Lower leg skin (tissue), 4 donors: Measurements from ENCODE around the gene SEC14L1. TPM values are rescaled to one million over a fixed set of nuclear protein-coding genes. Genes with fewer than 3 reads are reported as not detected.

Experiments used
- DNase-seq, 2 donors: peaks; one replicate each; pipeline ENCODE4 v3.0.0-alpha.2; 2019; ENCODE audit warnings: low spot score in 2 of 2
- H3K4me3 ChIP-seq: fragments of 200-600 bp; sonication (generic); 2 replicates; pipeline ENCODE4 v1.5.1; 2017; ENCODE audit warnings: mild to moderate bottlenecking, low read depth; ENCODE audit not compliant: poor library complexity, severe bottlenecking
- POLR2A ChIP-seq, 2 donors: fragments of 450-650 bp; IDR thresholded peaks; one replicate each; pipeline ENCODE4 v1.6.1; 2016 to 2017; ENCODE audit warnings: antibody characterized with exemption in 2 of 2, mild to moderate bottlenecking in 1 of 2, moderate library complexity in 1 of 2
- WGBS, 2 donors: methylation state at CpG; one replicate each; pipeline ENCODE4 v1.1.5; 2018; 5-methylcytosine and 5-hydroxymethylcytosine counted together
- intact Hi-C: fragments of 100-400 bp; cut with DNase I; formaldehyde crosslinking; loops from one replicate; pipeline ENCODE4 v1.15.0; 2023; ENCODE audit warnings: low total_unique reads
- total RNA-seq, 4 donors: library from RNA; depleted of rRNA; stranded (reverse); fragments of >200 nt; gene quantifications; one replicate each; pipeline ENCODE4 v1.1.0, GENCODE V29; 2016
- TF ChIP-seq, protein P1 (sequence below), 3 donors: fragments of 450-650 bp; IDR thresholded peaks; one replicate each; pipeline ENCODE4 v1.5.1; 2016; ENCODE audit warnings: antibody characterized with exemption in 3 of 3, mild to moderate bottlenecking in 3 of 3, moderate library complexity in 2 of 3

The SEC14L1 gene
- total RNA-seq, 4 donors from 2014 or later = 19.1 to 59.5 (median 46.3) TPM

DNA sequence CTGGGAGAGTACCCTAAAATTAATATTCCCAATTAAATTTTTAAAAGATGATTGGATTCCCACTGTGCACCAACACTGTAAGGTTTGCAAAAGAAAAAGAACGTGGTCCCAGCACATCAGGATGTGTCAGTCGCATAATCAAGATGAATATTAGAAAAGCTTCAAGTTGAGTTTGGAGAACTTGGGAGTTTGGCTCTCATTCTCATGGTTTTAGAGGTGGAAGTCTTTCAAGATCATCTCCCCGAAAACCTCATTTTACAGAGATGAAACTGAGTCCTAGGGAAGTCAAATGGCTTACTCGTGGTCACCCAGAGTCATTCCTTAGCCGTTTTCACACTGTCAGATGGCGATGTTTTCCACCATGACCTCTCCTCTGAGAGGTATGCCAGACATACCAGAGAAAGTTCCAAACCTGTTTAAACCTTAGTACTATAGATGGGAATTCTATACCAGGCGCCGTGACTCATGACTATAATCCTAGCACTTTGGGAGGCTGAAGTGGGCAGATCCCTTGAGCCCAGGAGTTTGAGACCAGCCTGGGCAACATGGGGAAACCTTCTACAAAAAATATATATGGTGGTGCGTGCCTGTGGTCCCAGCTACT lies 1.2 kb downstream of the SEC14L1 start:
- WGBS, 2 donors = 69 to 79% methylated on average over 9 of the region's 9 CpGs
- DNase-seq = no peak
- intact Hi-C loops = no loop called here
- no peak for TF ChIP-seq POLR2A (IDR thresholded peaks at IDR 0.05)
- TF ChIP-seq, protein P1, sequence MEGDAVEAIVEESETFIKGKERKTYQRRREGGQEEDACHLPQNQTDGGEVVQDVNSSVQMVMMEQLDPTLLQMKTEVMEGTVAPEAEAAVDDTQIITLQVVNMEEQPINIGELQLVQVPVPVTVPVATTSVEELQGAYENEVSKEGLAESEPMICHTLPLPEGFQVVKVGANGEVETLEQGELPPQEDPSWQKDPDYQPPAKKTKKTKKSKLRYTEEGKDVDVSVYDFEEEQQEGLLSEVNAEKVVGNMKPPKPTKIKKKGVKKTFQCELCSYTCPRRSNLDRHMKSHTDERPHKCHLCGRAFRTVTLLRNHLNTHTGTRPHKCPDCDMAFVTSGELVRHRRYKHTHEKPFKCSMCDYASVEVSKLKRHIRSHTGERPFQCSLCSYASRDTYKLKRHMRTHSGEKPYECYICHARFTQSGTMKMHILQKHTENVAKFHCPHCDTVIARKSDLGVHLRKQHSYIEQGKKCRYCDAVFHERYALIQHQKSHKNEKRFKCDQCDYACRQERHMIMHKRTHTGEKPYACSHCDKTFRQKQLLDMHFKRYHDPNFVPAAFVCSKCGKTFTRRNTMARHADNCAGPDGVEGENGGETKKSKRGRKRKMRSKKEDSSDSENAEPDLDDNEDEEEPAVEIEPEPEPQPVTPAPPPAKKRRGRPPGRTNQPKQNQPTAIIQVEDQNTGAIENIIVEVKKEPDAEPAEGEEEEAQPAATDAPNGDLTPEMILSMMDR (IDR thresholded peaks at IDR 0.05) = no peak
- peak overlapping the region; percentile 51 for H3K4me3 ChIP-seq

DNA sequence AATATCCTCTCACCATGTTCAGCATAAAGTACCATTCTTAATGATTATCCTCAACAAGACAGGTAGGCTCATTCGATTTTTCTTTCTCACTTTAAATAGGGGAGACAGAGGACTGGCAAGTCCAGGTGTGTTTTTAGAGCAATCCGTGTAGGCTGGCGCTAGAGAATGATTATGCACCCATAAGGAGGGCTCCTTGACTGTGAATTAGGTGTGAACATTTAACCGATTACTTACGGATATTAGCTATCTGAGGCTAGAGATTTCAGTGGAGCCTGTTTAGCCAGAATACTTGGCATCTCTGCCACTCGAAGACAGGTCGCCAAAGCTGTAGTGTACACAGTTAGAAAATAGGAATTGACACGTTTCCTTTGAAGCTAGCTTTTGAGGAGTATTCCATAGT lies 1.9 kb downstream of the SEC14L1 start:
- WGBS, 2 donors = 40 to 52% methylated on average over 8 of the region's 8 CpGs
- intact Hi-C loops = no loop called here
- DNase-seq = no peak
- no peak overlapping the region for H3K4me3 ChIP-seq
- no peak for TF ChIP-seq POLR2A (IDR thresholded peaks at IDR 0.05)
- TF ChIP-seq, protein P1 (IDR thresholded peaks at IDR 0.05) = no peak

DNA sequence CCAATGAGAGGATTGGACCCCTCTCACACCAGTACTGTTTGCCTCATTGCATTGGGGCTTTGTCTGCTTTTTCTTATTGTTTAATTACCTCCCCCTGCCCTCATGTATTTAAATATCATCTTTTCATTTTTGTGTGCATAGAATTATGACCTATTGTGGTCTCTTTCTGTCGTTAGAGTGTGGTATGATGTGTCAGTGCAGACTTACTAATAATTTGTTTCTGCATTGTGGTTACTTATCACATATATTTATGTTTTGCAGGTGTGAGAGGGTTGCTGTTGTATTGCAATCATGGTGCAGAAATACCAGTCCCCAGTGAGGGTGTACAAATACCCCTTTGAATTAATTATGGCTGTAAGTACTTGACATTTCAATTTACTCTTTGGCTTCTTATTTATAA lies 2.5 kb downstream of the SEC14L1 start:
- DNase-seq = no peak
- 41 to 50% methylated on average over 1 of the region's 1 CpG for WGBS, 2 donors
- intact Hi-C loops = no loop called here
- H3K4me3 ChIP-seq = no peak overlapping the region
- TF ChIP-seq POLR2A (IDR thresholded peaks at IDR 0.05) = no peak
- TF ChIP-seq, protein P1 (IDR thresholded peaks at IDR 0.05) = no peak

DNA sequence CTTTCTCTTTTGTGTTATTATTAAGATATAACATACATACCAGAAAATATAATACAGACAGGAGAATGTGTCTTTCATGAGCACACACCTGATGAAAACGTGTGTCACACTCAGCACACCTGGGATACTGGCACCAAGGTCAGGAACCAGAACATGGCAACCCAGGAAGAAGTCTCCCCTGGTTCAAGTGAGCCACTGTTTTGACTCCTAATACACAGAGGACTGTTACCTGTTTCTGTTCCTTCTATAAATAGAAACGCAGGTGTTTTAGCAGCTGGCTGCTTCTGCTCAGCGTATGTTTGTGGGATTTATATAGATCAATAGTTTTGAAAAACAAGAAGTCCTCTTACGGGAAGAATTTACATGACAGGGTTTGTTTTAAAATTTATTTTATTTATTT lies 3.5 kb downstream of the SEC14L1 start:
- WGBS, 2 donors = 80 to 88% methylated on average over 4 of the region's 4 CpGs
- H3K4me3 ChIP-seq = no peak overlapping the region
- no peak for DNase-seq
- intact Hi-C loops = no loop called here
- TF ChIP-seq, protein P1 (IDR thresholded peaks at IDR 0.05) = no peak
- TF ChIP-seq POLR2A (IDR thresholded peaks at IDR 0.05) = no peak

DNA sequence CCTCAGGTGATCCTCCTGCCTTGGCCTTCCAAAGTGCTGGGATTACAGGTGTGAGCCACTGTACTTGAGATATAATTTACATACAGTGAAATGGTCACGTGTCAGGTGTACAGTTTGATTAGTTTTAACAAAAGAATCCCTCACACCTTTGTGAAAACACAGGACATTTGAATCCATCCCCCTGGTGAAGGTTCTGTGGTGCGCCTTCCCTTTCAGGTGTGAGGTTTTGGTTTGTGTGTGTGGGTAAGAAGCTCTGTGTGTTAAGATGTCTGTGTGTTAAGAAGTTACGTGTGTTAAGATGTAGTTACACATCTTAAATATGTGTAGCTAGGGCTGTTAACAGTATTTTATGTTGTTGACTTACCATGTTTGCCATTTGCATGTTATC lies 4.4 kb downstream of the SEC14L1 start:
- no peak overlapping the region for H3K4me3 ChIP-seq
- no peak for TF ChIP-seq POLR2A (IDR thresholded peaks at IDR 0.05)
- WGBS, 2 donors = 81 to 85% methylated on average over 3 of the region's 3 CpGs
- intact Hi-C loops = no loop called here
- no peak for DNase-seq

DNA sequence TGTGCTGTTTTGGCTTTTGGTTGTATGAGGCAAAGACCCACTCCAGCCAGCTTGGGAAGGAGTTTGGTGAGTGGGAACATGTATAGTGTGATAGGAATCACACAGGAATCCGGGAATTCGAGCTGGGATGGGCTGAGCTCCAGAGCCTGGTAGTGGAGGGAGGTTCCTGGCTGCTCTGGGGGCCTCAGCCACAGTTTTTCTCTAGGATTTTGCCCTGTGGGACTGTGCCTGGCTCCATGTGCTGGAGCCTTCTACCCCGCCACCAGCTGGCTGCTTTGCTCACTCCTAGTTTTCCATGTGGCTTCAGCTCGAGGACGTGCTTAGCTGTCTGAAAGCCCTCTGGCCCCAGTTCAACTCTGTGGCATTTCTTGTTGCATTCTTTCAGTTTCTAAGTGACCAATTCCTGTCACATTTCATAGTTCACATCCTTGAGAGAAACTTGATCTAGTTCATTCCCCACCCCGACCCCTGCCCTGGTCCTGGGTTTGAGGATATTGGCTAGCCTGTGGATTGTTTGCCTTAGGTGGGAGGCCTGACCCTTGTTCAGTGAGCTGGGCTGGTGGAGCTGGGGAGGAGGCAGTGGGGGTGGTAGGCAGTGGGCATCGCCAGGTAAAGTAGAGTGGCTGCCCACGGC lies 5.0 kb downstream of the SEC14L1 start:
- H3K4me3 ChIP-seq = no peak overlapping the region
- DNase-seq = peak; percentile 59 to 91
- intact Hi-C loops = no loop called here
- no peak for TF ChIP-seq POLR2A (IDR thresholded peaks at IDR 0.05)
- TF ChIP-seq, protein P1 (IDR thresholded peaks at IDR 0.05) = no peak
- 37 to 38% methylated on average over 8 of the region's 8 CpGs for WGBS, 2 donors
